SK-N-SH treated with all-trans-retinoic acid at 6 μM for 48 hours (cell line): ENCODE measurements around the gene TBC1D26.

Experiments
- ARNTL ChIP-seq: fragments of 450-650 bp; formaldehyde crosslinking; IDR thresholded peaks from 2 replicates; pipeline ENCODE4 v1.5.0; 2020; ENCODE audit warnings: low read depth, mild to moderate bottlenecking, moderate library complexity, borderline replicate concordance
- BACH2 ChIP-seq: fragments of 250-450 bp; sonication (Bioruptor Pico); IDR thresholded peaks from 2 replicates; pipeline ENCODE4 v1.9.0; 2021; ENCODE audit warnings: mild to moderate bottlenecking, borderline replicate concordance
- RARB ChIP-seq: fragments of 250-450 bp; sonication (Bioruptor Pico); IDR thresholded peaks from 2 replicates; pipeline ENCODE4 v1.8.0; 2021; ENCODE audit warnings: mild to moderate bottlenecking, moderate library complexity
- ZFP3 ChIP-seq: fragments of 250-450 bp; sonication (Bioruptor Pico); IDR thresholded peaks from 2 replicates; pipeline ENCODE4 v1.5.0; 2020; ENCODE audit warnings: mild to moderate bottlenecking, moderate library complexity
- ZFP30 ChIP-seq: fragments of 450-650 bp; formaldehyde crosslinking; IDR thresholded peaks from 2 replicates; pipeline ENCODE4 v1.5.0; 2022; ENCODE audit warnings: mild to moderate bottlenecking, moderate library complexity
- ZNF565 ChIP-seq: fragments of 450-650 bp; formaldehyde crosslinking; conservative IDR thresholded peaks from 2 replicates; pipeline ENCODE4 v1.5.0; 2020; ENCODE audit warnings: low read depth, mild to moderate bottlenecking, moderate library complexity
- TF ChIP-seq, protein P1 (sequence below): fragments of 250-450 bp; sonication (Bioruptor Pico); IDR thresholded peaks from 2 replicates; pipeline ENCODE4 v1.8.0; 2020; ENCODE audit warnings: mild to moderate bottlenecking, moderate library complexity, borderline replicate concordance

DNA sequence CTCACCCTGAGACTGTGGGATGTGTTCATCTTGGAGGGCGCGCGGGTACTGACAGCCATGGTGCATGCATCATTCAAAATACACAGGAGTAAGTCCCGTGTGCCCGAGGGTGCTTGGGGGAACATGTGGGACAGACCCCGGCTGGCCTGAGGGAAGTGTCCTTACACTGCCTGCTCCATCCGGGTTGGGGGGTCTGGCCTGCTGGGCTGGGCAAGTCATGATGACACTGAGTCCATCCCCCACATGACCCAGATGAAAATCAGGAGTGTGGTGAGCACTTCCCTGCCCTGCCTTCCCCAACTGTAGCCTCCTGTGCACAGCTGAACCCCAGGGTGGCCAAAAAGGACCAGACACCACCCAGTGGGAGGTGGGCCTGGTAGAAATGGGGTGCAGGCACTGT lies 10.8 kb downstream of the TBC1D26 start:
- no peak for TF ChIP-seq ZFP3 (CRISPR knock-in tag)
- TF ChIP-seq BACH2 (CRISPR knock-in tag), result no peak
- TF ChIP-seq, protein P1, sequence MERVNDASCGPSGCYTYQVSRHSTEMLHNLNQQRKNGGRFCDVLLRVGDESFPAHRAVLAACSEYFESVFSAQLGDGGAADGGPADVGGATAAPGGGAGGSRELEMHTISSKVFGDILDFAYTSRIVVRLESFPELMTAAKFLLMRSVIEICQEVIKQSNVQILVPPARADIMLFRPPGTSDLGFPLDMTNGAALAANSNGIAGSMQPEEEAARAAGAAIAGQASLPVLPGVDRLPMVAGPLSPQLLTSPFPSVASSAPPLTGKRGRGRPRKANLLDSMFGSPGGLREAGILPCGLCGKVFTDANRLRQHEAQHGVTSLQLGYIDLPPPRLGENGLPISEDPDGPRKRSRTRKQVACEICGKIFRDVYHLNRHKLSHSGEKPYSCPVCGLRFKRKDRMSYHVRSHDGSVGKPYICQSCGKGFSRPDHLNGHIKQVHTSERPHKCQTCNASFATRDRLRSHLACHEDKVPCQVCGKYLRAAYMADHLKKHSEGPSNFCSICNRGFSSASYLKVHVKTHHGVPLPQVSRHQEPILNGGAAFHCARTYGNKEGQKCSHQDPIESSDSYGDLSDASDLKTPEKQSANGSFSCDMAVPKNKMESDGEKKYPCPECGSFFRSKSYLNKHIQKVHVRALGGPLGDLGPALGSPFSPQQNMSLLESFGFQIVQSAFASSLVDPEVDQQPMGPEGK, result no peak
- no peak for TF ChIP-seq ARNTL (CRISPR knock-in tag)
- no peak for TF ChIP-seq RARB (CRISPR knock-in tag)
- TF ChIP-seq ZFP30 (CRISPR knock-in tag), result no peak
- no peak for TF ChIP-seq ZNF565 (CRISPR knock-in tag)
